Measurements from ENCODE around the gene ADPRHL1.

Gene ADPRHL1

GRCh38 chr13:113469582-113469981 lies 16.3 kb upstream of the ADPRHL1 start:
- TF ChIP-seq CTCF (conservative IDR thresholded peaks at IDR 0.05) (no peak), ZFX (IDR thresholded peaks at IDR 0.05) (no peak)
- peak overlapping the region; percentile 5 for H3K27ac ChIP-seq

- H3K27ac ChIP-seq = peak overlapping the region; percentile 5
- TF ChIP-seq ZFX (IDR thresholded peaks at IDR 0.05) = no peak
- no peak for TF ChIP-seq CTCF (conservative IDR thresholded peaks at IDR 0.05)
These were observed 15.3 kb upstream of the ADPRHL1 start for GRCh38 chr13:113468472-113469201.

- TF ChIP-seq CTCF (conservative IDR thresholded peaks at IDR 0.05) = no peak
- TF ChIP-seq ZFX (IDR thresholded peaks at IDR 0.05) = no peak
- H3K27ac ChIP-seq = no peak overlapping the region
These were observed 14.7 kb upstream of the ADPRHL1 start for GRCh38 chr13:113468029-113468428.

- TF ChIP-seq CTCF (conservative IDR thresholded peaks at IDR 0.05) (no peak), ZFX (IDR thresholded peaks at IDR 0.05) (no peak)
- H3K27ac ChIP-seq = no peak overlapping the region
These were observed 13.1 kb upstream of the ADPRHL1 start for GRCh38 chr13:113466383-113466782.

- no peak overlapping the region for H3K27ac ChIP-seq
- TF ChIP-seq ZFX (IDR thresholded peaks at IDR 0.05) = no peak
- TF ChIP-seq CTCF (conservative IDR thresholded peaks at IDR 0.05) = no peak
These were observed 12.0 kb upstream of the ADPRHL1 start for GRCh38 chr13:113465300-113465699.

- H3K27ac ChIP-seq = no peak overlapping the region
- TF ChIP-seq CTCF (conservative IDR thresholded peaks at IDR 0.05) (no peak), ZFX (IDR thresholded peaks at IDR 0.05) (no peak)
These were observed 11.2 kb upstream of the ADPRHL1 start for GRCh38 chr13:113464476-113464875.

GRCh38 chr13:113461022-113461751 lies 7.9 kb upstream of the ADPRHL1 start:
- no peak for TF ChIP-seq CTCF (conservative IDR thresholded peaks at IDR 0.05)
- no peak for TF ChIP-seq ZFX (IDR thresholded peaks at IDR 0.05)
- H3K27ac ChIP-seq = no peak overlapping the region
